Heart right ventricle (tissue), 16 donors: ENCODE results near the gene RNF34. TPM values are rescaled to one million over a fixed set of nuclear protein-coding genes. Genes with fewer than 3 reads are reported as not detected.

ENCODE experiments used
- ATAC-seq, 8 donors: fragments of 200-7000 bp; cut with Tn5 transposase; one replicate each; pipeline ENCODE4 v1.9.1; 2020; ENCODE audit warnings: mild to moderate bottlenecking in 8 of 8, moderate library complexity in 8 of 8, moderate number of reproducible peaks in 1 of 8
- DNase-seq, 2 donors: peaks; one replicate each; pipeline ENCODE4 v3.0.0-alpha.2; 2020
- H3K27ac ChIP-seq, 10 donors: fragments of 200-600 bp; sonication (generic) in 2 of 10; one replicate each; pipeline versions ENCODE4 v1.5.0 to v1.8.0; 2020 to 2022; ENCODE audit warnings: mild to moderate bottlenecking in 3 of 10
- H3K27me3 ChIP-seq, 7 donors: fragments of 200-600 bp; one replicate each; pipeline ENCODE4 v1.8.0; 2021 to 2022; ENCODE audit warnings: mild to moderate bottlenecking in 2 of 7
- H3K36me3 ChIP-seq, 9 donors: fragments of 200-600 bp; sonication (generic) in 1 of 9; one replicate each; pipeline versions ENCODE4 v1.5.0 to v1.8.0; 2020 to 2022; ENCODE audit warnings: mild to moderate bottlenecking in 2 of 9
- H3K4me1 ChIP-seq, 9 donors: fragments of 200-600 bp; sonication (generic) in 1 of 9; one replicate each; pipeline versions ENCODE4 v1.5.0 to v1.8.0; 2020 to 2022; ENCODE audit warnings: mild to moderate bottlenecking in 4 of 9
- H3K4me3 ChIP-seq, 10 donors: fragments of 200-600 bp; sonication (generic) in 2 of 10; one replicate each; pipeline versions ENCODE4 v1.5.0 to v1.8.0; 2020 to 2022; ENCODE audit warnings: mild to moderate bottlenecking in 7 of 10, moderate library complexity in 2 of 10
- H3K9me3 ChIP-seq, 11 donors: fragments of 200-600 bp in 10 of 11; sonication (generic) in 2 of 11; one replicate each; pipeline versions ENCODE4 v1.5.0 to v1.8.0; 2013 to 2022; ENCODE audit warnings: mild to moderate bottlenecking in 2 of 11, control low read depth in 1 of 11, moderate library complexity in 1 of 11
- CTCF ChIP-seq, 9 donors: fragments of 200-600 bp; sonication (generic) in 2 of 9; IDR thresholded peaks; one replicate each; pipeline versions ENCODE4 v1.5.0 to v1.8.0; 2021 to 2022; ENCODE audit warnings: antibody characterized with exemption in 9 of 9, mild to moderate bottlenecking in 5 of 9, moderate library complexity in 1 of 9
- WGBS, 2 donors: extraction: QIAGEN DNeasy Blood & Tissue Kit; methylation state at CpG; one replicate each; pipeline ENCODE4 v1.1.7; 2013; ENCODE audit warnings: inconsistent platforms in 1 of 2; 5-methylcytosine and 5-hydroxymethylcytosine counted together
- intact Hi-C, 10 donors: fragments of 100-400 bp; cut with DNase I; formaldehyde crosslinking; loops; one replicate each; pipeline versions ENCODE4 v1.11.1 to v1.14.2; 2022
- polyA plus RNA-seq, 2 donors: library from polyadenylated mRNA; stranded (reverse); fragments of 200-250 nt; gene quantifications; one replicate each; pipeline ENCODE4 v1.2.3, GENCODE V29; 2013
- total RNA-seq, 10 donors: library from RNA; stranded (reverse); fragmentation: NEBNext Ultra II Directional in 3 of 10; extraction: Animal tissue kit (Norgen Biotek cat#: 25700) in 3 of 10; gene quantifications; one replicate each; pipeline versions ENCODE4 v1.2.1 to v1.2.4, GENCODE V29; 2021 to 2023
- donor health status: Arrhythmogenic right ventricular cardiomyopathy.
- donor health status: ischemic (EF 13 %, LVEDD 7.1; RV severe dilation, severe dysfunction).
- donor health status: healthy with polysubstance abuse.
- donor health status: DM: no; HTN: yes; CAD: no.
- donor health status: DM: no; HTN: no; CAD: no.
- donor health status: ischemic (EF 25% LVEDD 6.9; RV normal size, moderate dysfunction).
- donor health status: ischemic (EF 25% LVEDD 5.7; RV mildly dilated, moderate dysfunction).
- donor health status: healthy.
- donor health status: DM: yes; HTN: yes; CAD: no.
- donor health status: Ischemic cardiomyopathy.
- donor health status: ischemic (EF 35%, LVEDD 5.7; RV mildly dilated, moderate dysfunction).
- donor health status: nonischemic (EF 11% LVEDD 7.7; RV severe dilation, severe dysfunction).
- donor health status: DM: yes; HTN: yes; CAD: no.
- donor health status: PGD.
- donor health status: ischemic (EF 29% LVEDD 5.4; RV normal size, mild dysfunction).
- donor health status: nonischemic (EF 23%, LVEDD 6.1; RV moderate dilation, normal function).

RNF34 gene
- total and polyA plus RNA-seq, 12 donors, result 18.9 to 37.9 (median 23.9) TPM

DNA sequence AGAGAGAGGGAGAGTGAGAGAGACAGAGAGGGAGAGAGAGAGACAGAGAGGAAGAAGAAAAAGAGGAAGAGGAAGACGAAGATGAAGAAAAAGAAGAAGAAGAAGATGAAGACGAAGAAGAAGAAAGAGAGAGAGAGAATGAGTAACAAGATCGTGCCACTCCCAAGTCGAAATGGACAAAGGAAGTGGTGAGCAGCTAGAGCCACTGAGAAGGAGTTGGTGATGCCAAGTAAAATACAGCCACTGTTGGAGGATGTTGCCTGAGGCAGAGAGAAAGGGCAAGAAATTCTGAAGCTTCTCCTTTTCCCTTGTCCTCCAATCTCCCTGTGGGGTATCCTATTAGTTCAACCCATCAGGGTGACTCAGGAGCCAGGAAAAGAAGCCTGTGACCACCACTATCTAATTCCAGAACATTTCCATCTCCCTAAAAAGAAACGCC is 35.2 kb upstream of the RNF34 start:
- WGBS, 2 donors, result 55 to 63% methylated on average over 5 of the region's 5 CpGs
- ATAC-seq (no peak), DNase-seq (no peak)
- H3K4me1 ChIP-seq, result no peaks in the 10 kb centered on the region
- intact Hi-C loops, result no loop called here
- H3K9me3 ChIP-seq, result no peaks in the 10 kb centered on the region
- TF ChIP-seq CTCF (IDR thresholded peaks at IDR 0.05), result no peak
- H3K27me3 ChIP-seq, result peaks cover 0 to 30% (median 6%) of the 10 kb centered on the region in 7 donors
- H3K27ac ChIP-seq, result no peak overlapping the region
- no peaks in the 10 kb centered on the region for H3K36me3 ChIP-seq
- no peak overlapping the region for H3K4me3 ChIP-seq

DNA sequence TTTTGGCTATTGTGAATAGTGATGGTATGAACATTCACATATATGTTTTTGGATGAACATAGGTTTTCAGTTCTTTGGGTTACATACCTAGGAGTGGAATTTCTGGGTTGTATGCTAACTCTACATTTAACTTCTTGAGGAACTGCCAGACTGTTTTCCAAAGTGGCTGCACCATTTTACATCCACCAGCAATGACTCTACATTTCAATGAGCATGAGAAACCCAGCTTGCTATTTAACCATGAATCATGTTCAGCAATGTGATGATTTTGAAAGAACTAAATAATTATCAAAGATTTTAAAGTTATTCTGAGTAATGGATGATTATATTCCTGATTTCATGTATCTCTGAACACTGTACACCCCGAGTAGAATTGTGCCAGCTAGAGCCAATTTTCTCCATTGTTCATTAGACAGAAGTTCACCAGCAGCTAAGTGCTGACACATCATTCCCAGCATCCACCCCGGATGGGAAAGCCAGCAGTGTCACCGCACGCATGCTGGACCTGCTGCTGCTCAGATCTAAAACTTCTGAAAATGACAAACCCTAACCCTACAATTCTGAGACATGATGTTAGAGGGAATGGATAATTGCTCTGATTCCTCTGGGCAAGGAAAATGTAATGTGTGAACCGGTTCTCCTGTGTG is 34.4 kb upstream of the RNF34 start:
- H3K27me3 ChIP-seq, result peaks cover 0 to 30% (median 6%) of the 10 kb centered on the region in 7 donors
- DNase-seq (no peak), ATAC-seq (no peak)
- no peak for TF ChIP-seq CTCF (IDR thresholded peaks at IDR 0.05)
- no peak overlapping the region for H3K4me3 ChIP-seq
- no peaks in the 10 kb centered on the region for H3K9me3 ChIP-seq
- H3K27ac ChIP-seq, result no peak overlapping the region
- intact Hi-C loops, result no loop called here
- H3K4me1 ChIP-seq, result no peaks in the 10 kb centered on the region
- no peaks in the 10 kb centered on the region for H3K36me3 ChIP-seq
- 73% methylated on average over 5 of the region's 5 CpGs for WGBS, 2 donors

GRCh38 chr12:121366063-121366459 is 33.9 kb upstream of the RNF34 start:
- Histone ChIP-seq H3K27ac (no peak overlapping the region), H3K4me3 (no peak overlapping the region), H3K9me3 (no peaks in the 10 kb centered on the region), H3K27me3 (peaks cover 0 to 30% (median 6%) of the 10 kb centered on the region in 7 donors), H3K4me1 (no peaks in the 10 kb centered on the region), H3K36me3 (no peaks in the 10 kb centered on the region)
- intact Hi-C loops, result no loop called here
- DNase-seq, result no peak
- ATAC-seq, result no peak
- TF ChIP-seq CTCF (IDR thresholded peaks at IDR 0.05), result no peak
- WGBS, 2 donors, result 52 to 53% methylated on average over 4 of the region's 4 CpGs

GRCh38 chr12:121371404-121371803 is 28.5 kb upstream of the RNF34 start:
- H3K27me3 ChIP-seq, result peaks cover 0 to 10% (median 3%) of the 10 kb centered on the region in 7 donors
- no peak for ATAC-seq
- H3K9me3 ChIP-seq, result no peaks in the 10 kb centered on the region
- no peak overlapping the region for H3K27ac ChIP-seq
- intact Hi-C loops, result no loop called here
- no peaks in the 10 kb centered on the region for H3K36me3 ChIP-seq
- H3K4me1 ChIP-seq, result no peaks in the 10 kb centered on the region
- 77 to 81% methylated on average over 6 of the region's 6 CpGs for WGBS, 2 donors
- TF ChIP-seq CTCF (IDR thresholded peaks at IDR 0.05), result no peak
- no peak overlapping the region for H3K4me3 ChIP-seq
- DNase-seq, result no peak
